NB4 (cell line): ENCODE data around the gene NIPA2.

Experiments used
- DNase-seq: peaks from one replicate; pipeline ENCODE4 v3.0.0; 2010; ENCODE audit warnings: low read depth
- H3K4me3 ChIP-seq: one replicate; pipeline ENCODE4 v1.5.1; 2011; ENCODE audit warnings: mild to moderate bottlenecking, low read depth, low read length, moderate library complexity
- CTCF ChIP-seq: IDR thresholded peaks from one replicate; pipeline ENCODE4 v1.5.1; 2012; ENCODE audit warnings: low read depth, low read length
- MAX ChIP-seq: IDR thresholded peaks from 2 replicates; pipeline ENCODE4 v1.6.1; 2011; ENCODE audit warnings: low read depth, low read length
- MYC ChIP-seq: IDR thresholded peaks from 2 replicates; pipeline ENCODE4 v1.6.1; 2011; ENCODE audit warnings: low read depth, low read length
- POLR2A ChIP-seq: IDR thresholded peaks from 2 replicates; pipeline ENCODE4 v1.6.1; 2011; ENCODE audit warnings: mild to moderate bottlenecking; ENCODE audit not compliant: insufficient read length; ENCODE audit errors: extremely low read depth

The NIPA2 gene

DNA sequence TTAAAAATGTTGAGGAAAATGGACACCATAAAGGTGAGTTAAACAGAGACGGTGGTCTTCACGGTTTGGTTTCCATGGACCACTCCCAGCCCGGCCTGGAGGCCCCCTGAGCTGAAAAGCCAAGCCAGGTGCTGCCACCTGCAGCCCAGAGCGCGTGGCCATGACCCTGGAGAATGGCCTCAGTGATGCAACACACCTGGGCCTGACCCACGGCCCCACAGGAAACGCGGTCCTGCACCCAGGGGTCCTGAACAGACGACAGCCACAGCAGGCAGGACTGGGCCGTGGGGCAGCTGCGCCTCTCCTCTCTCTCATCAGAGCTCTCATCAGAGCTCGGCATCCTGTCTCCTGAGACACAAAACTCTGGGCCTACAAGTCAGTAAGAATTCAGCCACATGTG lies 64.1 kb downstream of the NIPA2 start:
- H3K4me3 ChIP-seq, result no peak overlapping the region
- TF ChIP-seq MYC (no peak), POLR2A (no peak)
- DNase-seq, result no peak

- DNase-seq, result no peak
- no peak for TF ChIP-seq POLR2A
- no peak for TF ChIP-seq CTCF
- no peak for TF ChIP-seq MYC
- TF ChIP-seq MAX, result no peak
- no peak overlapping the region for H3K4me3 ChIP-seq
These were observed 64.5 kb downstream of the NIPA2 start for GRCh38 chr15:22902981-22903380.

GRCh38 chr15:22903427-22903826 lies 65.0 kb downstream of the NIPA2 start:
- no peak overlapping the region for H3K4me3 ChIP-seq
- TF ChIP-seq POLR2A (no peak), CTCF (no peak), MAX (no peak), MYC (no peak)
- DNase-seq, result no peak

- DNase-seq, result no peak
- no peak for TF ChIP-seq MYC
- TF ChIP-seq MAX, result no peak
- no peak for TF ChIP-seq POLR2A
- no peak for TF ChIP-seq CTCF
- no peak overlapping the region for H3K4me3 ChIP-seq
These were observed 65.6 kb downstream of the NIPA2 start for GRCh38 chr15:22903961-22904534.

GRCh38 chr15:22904736-22905135 lies 66.3 kb downstream of the NIPA2 start:
- no peak for TF ChIP-seq POLR2A
- TF ChIP-seq MAX, result no peak
- no peak for TF ChIP-seq MYC
- no peak for TF ChIP-seq CTCF
- no peak for DNase-seq
- H3K4me3 ChIP-seq, result no peak overlapping the region

DNA sequence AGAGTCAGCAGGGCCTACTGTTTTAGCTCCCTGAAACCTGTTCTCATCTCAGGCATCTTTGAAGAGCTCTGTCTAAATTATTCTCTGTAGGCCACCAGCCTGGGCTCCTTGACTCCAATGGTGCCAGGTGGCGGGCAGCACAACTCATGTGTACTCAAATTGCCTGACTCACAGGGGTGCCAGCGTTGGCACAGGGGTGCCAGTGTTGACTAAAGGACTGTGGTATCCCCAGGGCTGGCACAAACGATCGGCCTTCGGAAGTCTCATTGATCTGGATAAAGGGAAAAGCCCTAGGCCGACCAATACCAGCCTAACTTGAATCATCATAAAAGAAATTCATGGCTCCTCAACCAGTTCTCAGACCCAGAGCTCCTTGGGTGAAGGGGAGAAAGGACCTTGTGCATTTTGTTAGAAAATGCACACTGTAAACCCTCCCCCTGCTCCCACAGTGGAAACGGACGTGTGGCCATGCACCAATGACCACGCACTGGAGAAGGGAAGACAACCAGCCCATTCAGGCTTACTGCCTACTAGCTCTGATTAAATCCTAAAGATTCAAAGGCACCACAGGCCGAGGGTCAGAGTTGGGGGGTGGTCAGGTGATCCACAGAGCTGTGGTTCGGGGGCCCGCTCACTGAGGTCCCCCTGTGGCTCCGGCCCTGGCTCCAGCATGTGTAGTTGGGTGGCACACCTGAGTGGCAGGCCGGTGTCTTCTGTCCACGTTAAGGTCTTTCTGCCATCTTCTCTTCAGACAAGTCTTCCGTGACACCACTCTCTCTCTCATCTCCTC lies 68.9 kb downstream of the NIPA2 start:
- TF ChIP-seq MYC (no peak), MAX (no peak), CTCF (no peak), POLR2A (no peak)
- DNase-seq, result no peak
- no peak overlapping the region for H3K4me3 ChIP-seq
